GM12878 (cell line): ENCODE measurements around the gene TRIM45. TPM values are rescaled to one million over a fixed set of nuclear protein-coding genes. Genes with fewer than 3 reads are reported as not detected.

ENCODE experiments used
- ATAC-seq: fragments of 200-7000 bp; cut with Tn5 transposase; 3 replicates; pipeline ENCODE4 v1.9.1; 2020; ENCODE audit warnings: mild to moderate bottlenecking, moderate library complexity
- BruUV-seq: library from RNA; stranded (reverse); fragments of 400-500 nt; replicated peaks from 2 replicates; lab custom pipeline; 2021; lab: Mats Ljungman, UMichigan
- CTCF ChIA-PET: fragments of 300-600 bp; sonication (Branson Sonifier 250); formaldehyde crosslinking; extraction: SDS; loops from one replicate; lab custom pipeline; 2021; ENCODE audit warnings: inconsistent platforms; lab: Yijun Ruan, JAX
- POLR2A ChIA-PET: fragments of 350-600 bp; formaldehyde crosslinking; extraction: SDS; loops from one replicate; lab custom pipeline; 2021; ENCODE audit warnings: inconsistent platforms; lab: Charles Lee
- RAD21 ChIA-PET: fragments of 300-600 bp; sonication (Branson Sonifier 250); formaldehyde crosslinking; loops from one replicate; lab custom pipeline; 2023; ENCODE audit warnings: antibody characterized with exemption; ENCODE audit not compliant: unreplicated experiment; lab: Charles Lee
- SMC1A ChIA-PET: fragments of 300-600 bp; sonication (Branson Sonifier 250); formaldehyde crosslinking; loops from one replicate; lab custom pipeline; 2023; ENCODE audit not compliant: unreplicated experiment, uncharacterized antibody; lab: Charles Lee
- DNase-seq: peaks from one replicate; pipeline ENCODE4 v3.0.0-alpha.2; 2011; ENCODE audit warnings: low read depth, low spot score
- FAIRE-seq: peaks from 3 replicates; lab custom pipeline; 2011; peaks lifted over from hg19 to GRCh38; lab: Jason Lieb, UNC
- H2AFZ ChIP-seq: 2 replicates; pipeline ENCODE4 v1.6.0; 2011; ENCODE audit warnings: low read depth, low read length, control low read depth; ENCODE audit not compliant: control insufficient read depth
- H3K27ac ChIP-seq: 2 replicates; pipeline ENCODE4 v1.5.1; 2011; ENCODE audit warnings: control low read depth; ENCODE audit not compliant: control insufficient read depth, insufficient read depth
- H3K27me3 ChIP-seq, 2 experiments: replicated peaks in 1 of 2; 2 replicates each; pipeline versions ENCODE4 v1.6.0 to v1.6.1; 2011; ENCODE audit warnings: low read length in 1 of 2; ENCODE audit not compliant: control insufficient read depth in 2 of 2, insufficient read depth in 2 of 2
- H3K36me3 ChIP-seq, 2 experiments: 2 replicates each; pipeline ENCODE4 v1.5.1; 2011; ENCODE audit warnings: low read length in 1 of 2; ENCODE audit not compliant: control insufficient read depth in 2 of 2, insufficient read depth in 2 of 2
- H3K4me1 ChIP-seq: 2 replicates; pipeline ENCODE4 v1.6.1; 2011; ENCODE audit warnings: mild to moderate bottlenecking, low read length, moderate library complexity, mixed read lengths; ENCODE audit not compliant: control insufficient read depth, insufficient read depth
- H3K4me2 ChIP-seq: 2 replicates; pipeline ENCODE4 v1.6.0; 2011; ENCODE audit warnings: control low read depth; ENCODE audit not compliant: control insufficient read depth, insufficient read depth
- H3K4me3 ChIP-seq: fragments of 200-600 bp; sonication (generic); 2 replicates; pipeline ENCODE4 v1.5.1; 2016
- H3K79me2 ChIP-seq: 2 replicates; pipeline ENCODE4 v1.6.0; 2011; ENCODE audit warnings: low read length; ENCODE audit not compliant: control insufficient read depth, insufficient read depth
- H3K9ac ChIP-seq: 2 replicates; pipeline ENCODE4 v1.8.0; 2011; ENCODE audit warnings: low read length, control low read depth, mixed read lengths; ENCODE audit not compliant: control insufficient read depth, insufficient read depth
- H3K9me3 ChIP-seq: replicated peaks from 3 replicates; pipeline ENCODE4 v1.5.1; 2011; ENCODE audit warnings: mild to moderate bottlenecking, low read length; ENCODE audit not compliant: control insufficient read depth, insufficient read depth
- H4K20me1 ChIP-seq: 2 replicates; pipeline ENCODE4 v1.6.0; 2011; ENCODE audit not compliant: control insufficient read depth, insufficient read depth
- CTCF ChIP-seq, 3 experiments: IDR thresholded peaks in 2 of 3; conservative IDR thresholded peaks in 1 of 3; 2 replicates each; pipeline ENCODE4 v1.5.1; 2011; ENCODE audit warnings: low read depth in 3 of 3, low read length in 3 of 3, mild to moderate bottlenecking in 3 of 3, control low read depth in 2 of 3, moderate library complexity in 2 of 3, inconsistent platforms in 1 of 3, mixed read lengths in 1 of 3; ENCODE audit not compliant: control insufficient read depth in 2 of 3, insufficient read depth in 1 of 3; ENCODE audit errors: extremely low read depth in 1 of 3
- RAD21 ChIP-seq: IDR thresholded peaks from 2 replicates; pipeline ENCODE4 v1.6.1; 2011; ENCODE audit warnings: mild to moderate bottlenecking, low read depth, low read length, moderate library complexity; ENCODE audit not compliant: insufficient read depth
- SMC3 ChIP-seq: IDR thresholded peaks from 2 replicates; pipeline ENCODE4 v1.6.1; 2011; ENCODE audit warnings: low read length, improper control_type of control experiment, borderline replicate concordance
- SUZ12 ChIP-seq: fragments of 200-600 bp; sonication (generic); IDR thresholded peaks from one replicate; pipeline ENCODE4 v1.6.1; 2018; ENCODE audit warnings: antibody characterized with exemption, mild to moderate bottlenecking; ENCODE audit not compliant: unreplicated experiment
- WGBS: methylation state at CpG from one replicate; pipeline ENCODE4 v1.1.6; 2016; ENCODE audit warnings: low lambda C conversion rate; ENCODE audit not compliant: insufficient replicate concordance, insufficient coverage; ENCODE audit errors: missing lambda C conversion rate; 5-methylcytosine and 5-hydroxymethylcytosine counted together
- in situ Hi-C: fragments of 300-500 bp; cut with MboI; formaldehyde crosslinking; loops from 9 replicates; pipeline ENCODE4 v1.14.3; 2018; ENCODE audit warnings: mixed read lengths
- intact Hi-C: fragments of 100-400 bp; cut with micrococcal nuclease; formaldehyde crosslinking; loops from one replicate; pipeline ENCODE4 v1.14.2; 2022; ENCODE audit not compliant: unreplicated experiment
- polyA plus RNA-seq, 11 experiments: library from polyadenylated mRNA; depleted of rRNA in 4 of 11; unstranded in 6 of 11; stranded (reverse) in 5 of 11; fragments of >200 nt; fragmentation: Nextera tagmentation in 4 of 11; fragmentation: Illumina TruSeq in 1 of 11; extraction: Ambion mirVana in 4 of 11; extraction: Trizol in 1 of 11; gene quantifications; 1 replicate in 1 of 11; 2 replicates in 10 of 11; pipeline versions ENCODE4 v1.2.1 to v1.2.3, GENCODE V29; 2011 to 2016; ENCODE audit warnings: inconsistent platforms in 2 of 11, missing spikeins in 2 of 11, low read depth in 1 of 11
- total RNA-seq, 4 experiments: library from RNA; depleted of rRNA in 3 of 4; stranded (reverse); fragments of >200 nt in 3 of 4; fragmentation: Illumina TruSeq in 1 of 4; extraction: Trizol in 1 of 4; gene quantifications; 2 replicates each; pipeline versions ENCODE4 v1.2.1 to v1.2.3, GENCODE V29; 2013 to 2021

TRIM45 gene
- total and polyA plus RNA-seq, 10 of the 15 experiments (the other 5 are each of a cell fraction or from before 2014, with no cell fraction given) = 0.31 to 0.86 (median 0.46) TPM

DNA sequence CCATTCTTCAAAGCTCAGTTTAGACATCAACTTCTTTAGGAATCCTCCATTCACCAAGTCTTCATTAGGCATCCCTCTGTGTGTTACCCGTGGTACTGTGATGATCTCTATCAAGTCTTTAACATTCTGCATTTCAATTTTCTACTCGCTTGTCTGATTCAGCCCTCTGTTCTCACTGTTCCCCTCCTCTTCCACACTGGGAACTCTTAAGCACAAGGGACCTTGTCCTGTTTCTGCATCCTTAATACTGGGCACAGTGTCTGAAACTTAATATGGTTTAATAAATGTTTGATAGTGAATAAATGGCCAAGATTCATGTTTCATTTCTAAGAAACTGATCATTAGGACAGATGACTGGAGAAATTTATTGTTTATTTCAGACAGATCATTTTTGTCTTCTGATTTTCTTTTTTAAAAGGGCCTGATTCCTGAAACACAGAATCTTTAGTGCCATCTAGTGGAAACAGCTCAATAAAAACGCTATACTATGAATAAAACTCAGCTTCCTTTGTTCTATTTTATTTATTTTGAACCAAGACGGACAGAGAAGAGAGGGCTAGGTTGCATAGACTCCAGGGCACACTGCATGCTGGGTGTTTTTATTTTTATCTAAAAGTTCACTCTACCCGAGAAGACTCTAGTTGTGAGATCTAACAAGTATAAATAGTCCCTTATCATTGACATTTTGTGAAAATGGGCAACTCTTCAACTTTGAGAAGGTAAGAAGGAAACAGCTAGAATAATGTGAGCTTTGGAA, 7.0 kb upstream of the TRIM45 start:
- peak; percentile 27 for FAIRE-seq
- POLR2A ChIA-PET = interaction anchor here (0.6 to 1.4 kb wide), 3 partner anchors 60 to 68 kb away, joined by 3 to 7 read pairs (median 3); partner anchors contain the start of gene TTF2

More for the DNA sequence above, 7.0 kb upstream of the TRIM45 start:
- intact Hi-C loops (loop anchor here (2.0 to 5.0 kb wide), 4 partner anchors 60 to 556 kb away; partner anchors contain the start of gene CD58), in situ Hi-C loops (no loop called here)
- WGBS = 0% methylated on average over 5 of the region's 5 CpGs
- Histone ChIP-seq H4K20me1 (no peaks in the 10 kb centered on the region), H3K36me3 (no peaks in the 10 kb centered on the region), H3K27me3 (peaks cover 0 to 3% of the 10 kb centered on the region in 2 experiments; a peak in 2 of 4 replicates), H3K79me2 (no peaks in the 10 kb centered on the region), H3K9ac (no peak overlapping the region), H3K9me3 (no peaks in the 10 kb centered on the region), H2AFZ (no peak overlapping the region), H3K4me1 (no peaks in the 10 kb centered on the region)
- DNase-seq = no peak
- SMC1A ChIA-PET = interaction anchor here (0.6 to 4.0 kb wide), 30 partner anchors 8 to 1321 kb away, joined by 3 to 49 read pairs (median 4); partner anchors contain the start of gene TTF2
- TF ChIP-seq CTCF (IDR thresholded peaks at IDR 0.05 in 2 of 3, conservative IDR thresholded peaks at IDR 0.05 in 1 of 3; ENCODE audit: control insufficient read depth in 2 of 3, extremely low read depth in 1 of 3, insufficient read depth in 1 of 3, low read depth in 3 of 3, low read length in 3 of 3) (peak in 2 of 3 experiments; percentile 47 to 52; a peak in 3 of 6 replicates), SUZ12 (no peak), RAD21 (peak; percentile 66), SMC3 (peak; percentile 58; the same call in 1 of the 2 replicates)
- TF ChIP-seq, all 136 proteins: peak for 3
- no TSS peak for BruUV-seq
- CTCF ChIA-PET = interaction anchor here (0.7 to 6.8 kb wide), 50 partner anchors 9 to 1900 kb away, joined by 3 to 167 read pairs (median 5); partner anchors contain the start of genes IGSF3 and TTF2
- H3K4me2 ChIP-seq = no peak overlapping the region
- peak; percentile 79 for ATAC-seq
- no peak overlapping the region for H3K4me3 ChIP-seq
- RAD21 ChIA-PET = interaction anchor here (0.7 to 3.5 kb wide), 22 partner anchors 9 to 680 kb away, joined by 3 to 53 read pairs (median 4); partner anchors contain the start of genes CD58 and TTF2
- no peak overlapping the region for H3K27ac ChIP-seq
